Smooth muscle cell (in vitro differentiated cells): ENCODE results near the gene BNC2. TPM values are rescaled to one million over a fixed set of nuclear protein-coding genes. Genes with fewer than 3 reads are reported as not detected.

Experiments
- DNase-seq: peaks from one replicate; lab custom pipeline; 2025; ENCODE audit not compliant: unreplicated experiment; lab: John Stamatoyannopoulos, UW
- H2AFZ ChIP-seq: fragments of 200-600 bp; sonication (generic); 2 replicates; pipeline ENCODE4 v1.6.0; 2016; ENCODE audit warnings: antibody characterized with exemption, low read depth, mild to moderate bottlenecking
- H3F3A ChIP-seq: fragments of 200-600 bp; sonication (generic); 2 replicates; pipeline ENCODE4 v1.6.0; 2017; ENCODE audit warnings: antibody characterized with exemption, low read depth
- H3K27ac ChIP-seq: fragments of 200-600 bp; sonication (generic); 2 replicates; pipeline ENCODE4 v1.5.1; 2016; ENCODE audit warnings: low read depth, mild to moderate bottlenecking
- H3K27me3 ChIP-seq: fragments of 200-600 bp; sonication (generic); 2 replicates; pipeline ENCODE4 v1.6.1; 2016; ENCODE audit warnings: low read depth, mild to moderate bottlenecking
- H3K36me3 ChIP-seq: fragments of 200-600 bp; sonication (generic); 2 replicates; pipeline ENCODE4 v1.5.1; 2016; ENCODE audit warnings: low read depth
- H3K4me1 ChIP-seq: fragments of 200-600 bp; sonication (generic); 2 replicates; pipeline ENCODE4 v1.5.1; 2016; ENCODE audit warnings: low read depth
- H3K4me2 ChIP-seq: fragments of 200-600 bp; sonication (generic); 2 replicates; pipeline ENCODE4 v1.6.0; 2016; ENCODE audit warnings: mild to moderate bottlenecking
- H3K4me3 ChIP-seq: fragments of 200-600 bp; sonication (generic); 2 replicates; pipeline ENCODE4 v1.5.1; 2016; ENCODE audit warnings: mild to moderate bottlenecking
- H3K79me2 ChIP-seq: fragments of 200-600 bp; sonication (generic); 2 replicates; pipeline ENCODE4 v1.6.0; 2016; ENCODE audit warnings: low read depth, mild to moderate bottlenecking
- H3K9ac ChIP-seq: fragments of 200-600 bp; sonication (generic); 2 replicates; pipeline ENCODE4 v1.6.0; 2016; ENCODE audit warnings: low read depth
- H3K9me3 ChIP-seq: fragments of 200-600 bp; sonication (generic); replicated peaks from 2 replicates; pipeline ENCODE4 v1.5.1; 2016; ENCODE audit warnings: low read depth
- H4K20me1 ChIP-seq: fragments of 200-600 bp; sonication (generic); 2 replicates; pipeline ENCODE4 v1.6.0; 2016; ENCODE audit warnings: low read depth
- WGBS: methylation state at CpG from one replicate; pipeline ENCODE4 v1.1.7; 2016; ENCODE audit warnings: low lambda C conversion rate; 5-methylcytosine and 5-hydroxymethylcytosine counted together
- polyA plus RNA-seq: library from polyadenylated mRNA; unstranded; fragments of >200 nt; fragmentation: Nextera tagmentation; extraction: Ambion mirVana; gene quantifications from 2 replicates; pipeline ENCODE4 v1.2.1, GENCODE V29; 2016
- total RNA-seq: library from RNA; depleted of rRNA; stranded (reverse); fragments of >200 nt; gene quantifications from 2 replicates; pipeline ENCODE4 v1.2.3, GENCODE V29; 2014
- TF ChIP-seq, protein P1 (sequence below): fragments of 200-600 bp; sonication (generic); IDR thresholded peaks from 2 replicates; pipeline ENCODE4 v1.5.1; 2017; ENCODE audit warnings: borderline replicate concordance, mild to moderate bottlenecking, antibody characterized with exemption; ENCODE audit not compliant: insufficient read depth, poor library complexity, severe bottlenecking

The BNC2 gene
- total and polyA plus RNA-seq, 2 experiments from 2014 or later, result 11.6 to 13.5 TPM

DNA sequence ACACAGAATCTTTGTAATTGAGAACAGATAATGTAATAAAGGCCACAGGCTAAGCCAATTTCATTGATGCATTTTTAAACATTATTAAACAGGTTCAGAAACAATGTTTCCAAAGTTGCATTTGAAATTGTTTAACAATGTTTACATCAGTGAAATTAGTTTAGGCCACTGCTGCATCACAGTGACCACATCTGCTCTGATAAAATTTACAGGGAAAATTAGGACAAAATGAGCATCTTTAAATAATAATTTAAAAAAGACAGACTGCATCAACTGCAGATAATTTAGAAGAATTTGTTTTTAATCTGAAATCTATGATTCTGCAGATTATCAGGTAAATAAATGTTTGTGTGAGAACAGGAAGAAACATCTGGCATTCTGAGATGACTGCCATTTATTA, 420.4 kb downstream of the BNC2 start:
- Histone ChIP-seq H3F3A (no peaks in the 10 kb centered on the region), H4K20me1 (no peaks in the 10 kb centered on the region), H3K79me2 (no peaks in the 10 kb centered on the region), H3K9me3 (no peaks in the 10 kb centered on the region), H3K27ac (no peak overlapping the region), H3K4me2 (no peak overlapping the region), H3K36me3 (no peaks in the 10 kb centered on the region), H3K9ac (no peak overlapping the region), H3K27me3 (no peaks in the 10 kb centered on the region), H3K4me1 (peaks cover 26% of the 10 kb centered on the region), H3K4me3 (no peak overlapping the region), H2AFZ (no peak overlapping the region)
- TF ChIP-seq, protein P1, sequence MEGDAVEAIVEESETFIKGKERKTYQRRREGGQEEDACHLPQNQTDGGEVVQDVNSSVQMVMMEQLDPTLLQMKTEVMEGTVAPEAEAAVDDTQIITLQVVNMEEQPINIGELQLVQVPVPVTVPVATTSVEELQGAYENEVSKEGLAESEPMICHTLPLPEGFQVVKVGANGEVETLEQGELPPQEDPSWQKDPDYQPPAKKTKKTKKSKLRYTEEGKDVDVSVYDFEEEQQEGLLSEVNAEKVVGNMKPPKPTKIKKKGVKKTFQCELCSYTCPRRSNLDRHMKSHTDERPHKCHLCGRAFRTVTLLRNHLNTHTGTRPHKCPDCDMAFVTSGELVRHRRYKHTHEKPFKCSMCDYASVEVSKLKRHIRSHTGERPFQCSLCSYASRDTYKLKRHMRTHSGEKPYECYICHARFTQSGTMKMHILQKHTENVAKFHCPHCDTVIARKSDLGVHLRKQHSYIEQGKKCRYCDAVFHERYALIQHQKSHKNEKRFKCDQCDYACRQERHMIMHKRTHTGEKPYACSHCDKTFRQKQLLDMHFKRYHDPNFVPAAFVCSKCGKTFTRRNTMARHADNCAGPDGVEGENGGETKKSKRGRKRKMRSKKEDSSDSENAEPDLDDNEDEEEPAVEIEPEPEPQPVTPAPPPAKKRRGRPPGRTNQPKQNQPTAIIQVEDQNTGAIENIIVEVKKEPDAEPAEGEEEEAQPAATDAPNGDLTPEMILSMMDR, result no peak
- no peak for DNase-seq

DNA sequence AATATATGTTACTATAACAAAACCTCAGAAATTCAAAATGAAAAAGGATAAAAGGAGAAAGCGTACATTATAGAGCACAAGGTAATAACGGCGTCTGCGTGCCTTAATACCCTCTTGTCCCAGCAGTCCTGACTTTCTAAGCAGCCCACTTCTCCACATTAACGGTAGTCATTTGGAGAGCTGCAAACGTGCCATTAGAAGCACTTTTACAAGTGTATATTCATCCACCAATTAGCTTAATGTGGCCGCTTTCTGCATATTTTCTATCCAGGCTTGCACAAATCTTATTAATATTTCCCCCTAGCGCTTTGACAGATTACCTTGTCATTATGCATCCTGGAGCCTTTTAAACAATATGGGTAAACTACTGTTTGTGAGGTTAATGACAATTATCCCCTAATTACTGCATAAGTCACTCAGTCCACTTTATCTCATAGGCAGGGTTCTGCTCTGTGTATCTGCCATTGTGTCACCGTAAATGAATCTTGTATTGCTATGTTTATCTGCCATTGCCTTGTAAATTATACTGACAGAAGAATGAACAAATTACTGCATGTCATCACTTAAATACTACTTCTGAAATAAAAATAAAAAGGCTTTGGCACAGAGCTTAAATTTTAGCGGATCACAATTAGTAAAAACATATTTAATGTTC, 421.3 kb downstream of the BNC2 start:
- H4K20me1 ChIP-seq, result no peaks in the 10 kb centered on the region
- H3K9ac ChIP-seq, result no peak overlapping the region
- no peak overlapping the region for H2AFZ ChIP-seq
- WGBS, result 24% methylated on average over 10 of the region's 10 CpGs
- H3K4me3 ChIP-seq, result no peak overlapping the region
- no peaks in the 10 kb centered on the region for H3K36me3 ChIP-seq
- peak overlapping the region; percentile 73 for H3K4me2 ChIP-seq
- H3K27me3 ChIP-seq, result no peaks in the 10 kb centered on the region
- TF ChIP-seq, protein P1, result no peak
- peak overlapping the region; percentile 54 for H3K27ac ChIP-seq
- H3K79me2 ChIP-seq, result no peaks in the 10 kb centered on the region
- H3F3A ChIP-seq, result no peaks in the 10 kb centered on the region
- no peaks in the 10 kb centered on the region for H3K9me3 ChIP-seq
- no peak for DNase-seq
- peaks cover 26% of the 10 kb centered on the region for H3K4me1 ChIP-seq

DNA sequence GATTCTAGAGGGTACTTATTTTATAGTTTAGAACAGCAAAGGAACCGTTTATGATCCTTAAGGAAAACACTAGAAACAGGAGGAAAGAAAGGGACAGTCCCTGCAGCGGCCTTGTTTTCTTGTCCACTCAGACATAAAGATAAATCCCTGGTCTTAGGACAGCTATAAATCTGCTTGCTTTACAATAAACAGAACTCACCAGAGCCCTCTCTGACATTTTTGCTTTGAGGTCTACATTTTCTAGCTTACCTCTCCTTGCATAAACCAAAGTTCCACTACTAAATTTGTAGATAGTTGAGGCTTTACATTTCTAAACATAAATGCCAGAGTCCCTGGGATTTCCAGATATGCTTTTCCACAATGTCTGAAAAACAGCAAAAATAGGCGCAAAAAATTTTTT, 422.5 kb downstream of the BNC2 start:
- peak overlapping the region; percentile 73 for H3K4me2 ChIP-seq
- no peak overlapping the region for H3K9ac ChIP-seq
- DNase-seq, result no peak
- no peak overlapping the region for H2AFZ ChIP-seq
- H3K79me2 ChIP-seq, result no peaks in the 10 kb centered on the region
- WGBS, result 12% methylated on average over 3 of the region's 3 CpGs
- no peaks in the 10 kb centered on the region for H3K9me3 ChIP-seq
- H3K4me1 ChIP-seq, result peaks cover 26% of the 10 kb centered on the region
- no peaks in the 10 kb centered on the region for H3K27me3 ChIP-seq
- H3F3A ChIP-seq, result no peaks in the 10 kb centered on the region
- no peak overlapping the region for H3K4me3 ChIP-seq
- no peaks in the 10 kb centered on the region for H3K36me3 ChIP-seq
- TF ChIP-seq, protein P1, result no peak
- H3K27ac ChIP-seq, result peak overlapping the region; percentile 54
- no peaks in the 10 kb centered on the region for H4K20me1 ChIP-seq

GRCh38 chr9:16446636-16447035, 423.8 kb downstream of the BNC2 start:
- Histone ChIP-seq H3K4me1 (peaks cover 31% of the 10 kb centered on the region), H2AFZ (no peak overlapping the region), H3K36me3 (no peaks in the 10 kb centered on the region), H4K20me1 (no peaks in the 10 kb centered on the region), H3K27ac (peak overlapping the region; percentile 54), H3K9me3 (no peaks in the 10 kb centered on the region), H3K9ac (no peak overlapping the region), H3K4me2 (no peak overlapping the region), H3F3A (no peaks in the 10 kb centered on the region), H3K27me3 (no peaks in the 10 kb centered on the region), H3K79me2 (no peaks in the 10 kb centered on the region), H3K4me3 (no peak overlapping the region)
- no peak for DNase-seq
- TF ChIP-seq, protein P1, result no peak
- 76% methylated on average over 2 of the region's 2 CpGs for WGBS
